ENCODE measurements around the gene CABCOCO1. TPM values are rescaled to one million over a fixed set of nuclear protein-coding genes. Genes with fewer than 3 reads are reported as not detected.

CABCOCO1 gene
- total RNA-seq, 4 donors from 2014 or later = 0.65 TPM; not detected in 3

DNA sequence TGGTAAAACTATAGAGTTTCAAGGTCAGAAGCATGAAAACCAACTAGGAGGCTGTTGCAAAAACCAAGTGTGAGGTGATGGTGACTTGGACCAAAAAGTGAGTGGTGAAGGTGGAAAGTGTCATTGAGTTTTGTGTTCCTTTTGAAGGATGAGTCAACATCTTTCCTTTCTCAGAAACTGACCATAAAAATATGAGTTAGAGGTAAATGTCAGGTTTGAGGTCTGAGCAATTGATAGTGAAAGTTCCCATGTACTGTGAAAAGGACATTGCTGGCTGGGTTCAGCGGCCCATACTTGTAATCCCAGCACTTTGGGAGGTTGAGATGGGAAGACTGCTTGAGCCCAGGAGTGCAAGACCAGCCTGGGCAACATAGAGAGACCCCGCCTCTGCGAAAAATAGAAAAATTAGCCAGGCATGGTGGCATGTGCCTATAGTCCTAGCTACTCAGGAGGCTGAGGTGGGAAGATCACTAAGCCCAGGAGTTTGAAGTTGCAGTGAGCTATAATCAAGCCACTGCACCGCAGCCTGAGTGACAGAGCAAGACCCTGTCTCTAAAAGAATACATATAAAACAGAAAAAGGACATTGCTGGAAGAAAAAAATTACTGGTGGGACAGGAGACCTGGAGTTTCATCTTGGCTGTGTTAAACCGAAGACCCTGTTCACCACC lies 149.5 kb downstream of the CABCOCO1 start:
- TF ChIP-seq, protein P1, sequence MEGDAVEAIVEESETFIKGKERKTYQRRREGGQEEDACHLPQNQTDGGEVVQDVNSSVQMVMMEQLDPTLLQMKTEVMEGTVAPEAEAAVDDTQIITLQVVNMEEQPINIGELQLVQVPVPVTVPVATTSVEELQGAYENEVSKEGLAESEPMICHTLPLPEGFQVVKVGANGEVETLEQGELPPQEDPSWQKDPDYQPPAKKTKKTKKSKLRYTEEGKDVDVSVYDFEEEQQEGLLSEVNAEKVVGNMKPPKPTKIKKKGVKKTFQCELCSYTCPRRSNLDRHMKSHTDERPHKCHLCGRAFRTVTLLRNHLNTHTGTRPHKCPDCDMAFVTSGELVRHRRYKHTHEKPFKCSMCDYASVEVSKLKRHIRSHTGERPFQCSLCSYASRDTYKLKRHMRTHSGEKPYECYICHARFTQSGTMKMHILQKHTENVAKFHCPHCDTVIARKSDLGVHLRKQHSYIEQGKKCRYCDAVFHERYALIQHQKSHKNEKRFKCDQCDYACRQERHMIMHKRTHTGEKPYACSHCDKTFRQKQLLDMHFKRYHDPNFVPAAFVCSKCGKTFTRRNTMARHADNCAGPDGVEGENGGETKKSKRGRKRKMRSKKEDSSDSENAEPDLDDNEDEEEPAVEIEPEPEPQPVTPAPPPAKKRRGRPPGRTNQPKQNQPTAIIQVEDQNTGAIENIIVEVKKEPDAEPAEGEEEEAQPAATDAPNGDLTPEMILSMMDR (IDR thresholded peaks at IDR 0.05) = no peak
- DNase-seq (ENCODE audit: low spot score) = no peak
- no peak for ATAC-seq (ENCODE audit: low FRiP score)

DNA sequence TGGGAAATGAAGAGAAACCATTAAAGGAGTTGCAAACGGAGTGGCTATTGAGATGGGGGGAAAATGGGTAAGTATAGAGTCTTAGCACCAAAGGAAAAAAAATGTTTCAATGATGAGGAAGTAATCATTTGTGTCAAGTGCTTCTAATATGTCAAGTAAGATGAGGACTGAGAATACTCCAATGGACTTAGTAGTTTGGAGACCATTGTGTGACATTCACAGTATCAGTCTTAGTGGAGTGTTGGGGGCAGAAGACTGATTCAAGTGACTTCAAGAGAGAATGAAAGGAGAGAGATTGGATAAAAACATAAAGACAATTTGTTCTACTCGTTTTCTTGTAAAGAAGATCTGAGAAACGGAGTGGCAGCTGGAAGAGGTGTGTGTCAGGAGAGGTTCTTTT lies 150.2 kb downstream of the CABCOCO1 start:
- DNase-seq (ENCODE audit: low spot score) (no peak), ATAC-seq (ENCODE audit: low FRiP score) (no peak)
- TF ChIP-seq, protein P1 (IDR thresholded peaks at IDR 0.05) = no peak

DNA sequence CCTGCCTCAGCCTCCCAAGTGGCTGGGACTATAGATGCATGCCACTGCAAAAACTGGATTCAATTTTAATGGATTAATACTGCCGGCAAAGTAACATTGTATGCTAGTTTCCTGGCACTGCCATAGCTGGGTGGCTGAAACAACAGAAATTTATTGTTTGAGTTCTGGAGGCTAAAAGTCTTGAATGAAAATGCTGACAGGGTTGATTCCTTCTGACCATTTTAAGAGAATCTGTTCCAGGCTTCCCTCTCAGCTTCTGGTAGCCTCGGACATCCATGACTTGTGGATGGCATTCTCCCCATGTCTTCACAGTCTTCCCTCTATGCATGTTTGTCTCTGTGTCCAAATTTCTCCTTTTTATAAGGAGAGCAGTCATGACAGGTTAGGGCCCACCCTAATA lies 151.4 kb downstream of the CABCOCO1 start:
- TF ChIP-seq, protein P1 (IDR thresholded peaks at IDR 0.05) = no peak
- no peak for ATAC-seq (ENCODE audit: low FRiP score)
- DNase-seq (ENCODE audit: low spot score) = no peak

DNA sequence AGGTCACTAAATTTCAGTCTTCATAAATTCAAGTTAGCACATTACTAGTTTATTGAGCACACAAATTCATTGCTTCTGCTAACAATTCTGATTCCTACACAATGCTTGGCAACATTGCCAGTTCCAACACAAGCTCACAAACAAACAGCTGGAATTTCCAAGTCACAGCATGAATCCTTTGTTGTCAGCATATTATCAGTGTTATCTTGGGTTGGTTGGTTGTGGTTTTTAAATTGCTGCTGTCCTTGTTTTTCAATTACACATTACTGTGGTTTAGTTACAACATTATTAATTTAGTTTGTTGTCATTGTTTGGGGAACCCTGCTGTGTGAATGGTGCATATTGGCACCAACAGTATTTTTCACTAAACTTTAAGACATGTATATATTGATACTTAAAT lies 152.8 kb downstream of the CABCOCO1 start:
- TF ChIP-seq, protein P1 (IDR thresholded peaks at IDR 0.05) = no peak
- DNase-seq (ENCODE audit: low spot score) = no peak
- ATAC-seq (ENCODE audit: low FRiP score) = no peak

Other genes starting within 250 kb of the CABCOCO1 start
- gene TMEM26, start 209.5 kb upstream of the CABCOCO1 start, total RNA-seq = 1 to 10 TPM in 3 of 4 donors, under 1 TPM in 1; 0.95 to 2.0 (median 1.3) TPM
- gene ARID5B, start 238.8 kb downstream of the CABCOCO1 start, total RNA-seq = 100 to 1,000 TPM in 3 of 4 donors, 10 to 100 TPM in 1; 57.5 to 163 (median 123) TPM

Measured in omental fat pad (tissue), 4 donors.